Measurements from ENCODE around the gene TBC1D30.
"Not testable (repeated sequence)": the region's sequence is repeated elsewhere in the genome, so short reads cannot be mapped to it uniquely, and the experiment has no call there.

Gene TBC1D30, protein sequence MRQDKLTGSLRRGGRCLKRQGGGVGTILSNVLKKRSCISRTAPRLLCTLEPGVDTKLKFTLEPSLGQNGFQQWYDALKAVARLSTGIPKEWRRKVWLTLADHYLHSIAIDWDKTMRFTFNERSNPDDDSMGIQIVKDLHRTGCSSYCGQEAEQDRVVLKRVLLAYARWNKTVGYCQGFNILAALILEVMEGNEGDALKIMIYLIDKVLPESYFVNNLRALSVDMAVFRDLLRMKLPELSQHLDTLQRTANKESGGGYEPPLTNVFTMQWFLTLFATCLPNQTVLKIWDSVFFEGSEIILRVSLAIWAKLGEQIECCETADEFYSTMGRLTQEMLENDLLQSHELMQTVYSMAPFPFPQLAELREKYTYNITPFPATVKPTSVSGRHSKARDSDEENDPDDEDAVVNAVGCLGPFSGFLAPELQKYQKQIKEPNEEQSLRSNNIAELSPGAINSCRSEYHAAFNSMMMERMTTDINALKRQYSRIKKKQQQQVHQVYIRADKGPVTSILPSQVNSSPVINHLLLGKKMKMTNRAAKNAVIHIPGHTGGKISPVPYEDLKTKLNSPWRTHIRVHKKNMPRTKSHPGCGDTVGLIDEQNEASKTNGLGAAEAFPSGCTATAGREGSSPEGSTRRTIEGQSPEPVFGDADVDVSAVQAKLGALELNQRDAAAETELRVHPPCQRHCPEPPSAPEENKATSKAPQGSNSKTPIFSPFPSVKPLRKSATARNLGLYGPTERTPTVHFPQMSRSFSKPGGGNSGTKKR

DNA sequence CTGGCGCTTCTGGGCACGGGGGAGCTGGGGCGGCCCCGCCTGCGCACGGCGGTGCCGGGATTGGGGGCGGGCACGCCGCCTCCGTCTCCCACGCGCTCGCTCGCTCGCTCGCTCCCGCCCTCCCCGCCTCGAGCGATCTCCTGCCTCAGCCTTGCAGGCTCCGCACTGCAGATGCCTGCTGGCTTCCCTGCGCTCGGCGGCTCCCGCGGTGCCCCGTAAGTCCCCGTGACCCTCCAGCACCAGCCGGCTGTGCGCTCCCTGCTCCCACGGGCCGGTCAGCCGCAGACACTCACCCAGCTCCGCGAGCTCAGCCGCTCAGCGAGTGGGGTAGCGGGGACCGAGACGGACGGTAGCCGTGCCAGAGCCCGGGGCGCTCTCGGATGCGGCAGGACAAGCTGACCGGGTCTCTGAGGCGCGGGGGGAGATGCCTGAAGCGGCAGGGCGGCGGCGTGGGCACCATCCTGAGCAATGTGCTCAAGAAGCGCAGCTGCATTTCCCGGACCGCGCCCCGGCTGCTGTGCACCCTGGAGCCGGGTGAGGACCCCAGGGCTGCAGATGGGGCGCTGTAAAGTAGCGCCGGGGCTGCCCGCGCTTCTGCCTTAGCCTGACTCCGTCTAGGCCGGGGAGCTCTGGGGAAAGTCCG, at the start of gene TBC1D30:
TSS of gene TBC1D30 (plus strand) at position 148 of the 643 bp plus-strand sequence. CDS start at position 381, 233 bp downstream.
- H3K4me1 ChIP-seq (ENCODE audit: control insufficient read depth, insufficient read depth, low read length), result no peaks in the 10 kb centered on the region
- H3K36me3 ChIP-seq (ENCODE audit: control insufficient read depth, insufficient read depth, low read length), result no peaks in the 10 kb centered on the region
- H3K9ac ChIP-seq (ENCODE audit: low read depth, low read length), result no peak within 1 kb of the TSS
- H3K4me3 ChIP-seq (ENCODE audit: low read depth, low read length), result peak within 1 kb of the TSS; percentile 69
- no peaks in the 10 kb centered on the region for H3K9me3 ChIP-seq (ENCODE audit: control insufficient read depth, insufficient read depth, low read length)
- peaks cover 62% of the 10 kb centered on the region for H3K27me3 ChIP-seq (ENCODE audit: control insufficient read depth, insufficient read depth, low read length)

DNA sequence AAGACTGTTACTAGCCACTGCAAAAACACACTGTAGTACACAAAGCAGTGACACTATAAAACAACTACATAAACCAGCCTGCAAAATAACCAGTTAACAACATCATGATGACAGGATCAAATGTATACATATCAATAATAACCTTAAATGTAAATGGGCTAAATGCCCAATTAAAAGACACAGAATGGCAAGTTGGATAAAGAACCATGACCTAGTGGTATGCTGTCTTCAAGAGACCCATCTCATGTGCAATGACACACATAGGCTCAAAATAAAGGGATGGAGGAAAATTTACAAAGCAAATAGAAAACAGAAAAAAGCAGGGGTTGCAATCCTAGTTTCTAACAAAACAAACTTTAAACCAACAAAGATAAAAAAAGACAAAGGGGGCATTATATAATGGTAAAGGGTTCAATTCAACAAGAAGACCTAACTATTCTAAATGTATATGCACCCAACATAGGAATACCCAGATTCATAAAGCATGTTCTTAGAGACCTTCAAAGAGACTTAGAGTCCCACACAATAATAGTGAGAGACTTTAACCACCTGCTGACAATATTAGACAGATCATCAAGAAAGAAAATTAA, 49.2 kb upstream of the TBC1D30 start:
- H3K9me3 ChIP-seq (ENCODE audit: control insufficient read depth, insufficient read depth, low read length); H3K9ac ChIP-seq (ENCODE audit: low read depth, low read length): not testable (repeated sequence)
- peaks cover 16% of the 10 kb centered on the region for H3K27me3 ChIP-seq (ENCODE audit: control insufficient read depth, insufficient read depth, low read length)

GRCh38 chr12:64779354-64779974, 45.0 kb upstream of the TBC1D30 start:
- Histone ChIP-seq H3K9ac (ENCODE audit: low read depth, low read length) (no peak overlapping the region), H3K9me3 (ENCODE audit: control insufficient read depth, insufficient read depth, low read length) (no peaks in the 10 kb centered on the region), H3K4me1 (ENCODE audit: control insufficient read depth, insufficient read depth, low read length) (peaks cover 6% of the 10 kb centered on the region), H3K4me3 (ENCODE audit: low read depth, low read length) (no peak overlapping the region), H3K27me3 (ENCODE audit: control insufficient read depth, insufficient read depth, low read length) (peaks cover 45% of the 10 kb centered on the region), H3K36me3 (ENCODE audit: control insufficient read depth, insufficient read depth, low read length) (no peaks in the 10 kb centered on the region)

More for the DNA sequence above, 49.2 kb upstream of the TBC1D30 start:
- H3K36me3 ChIP-seq (ENCODE audit: control insufficient read depth, insufficient read depth, low read length); H3K4me3 ChIP-seq (ENCODE audit: low read depth, low read length); H3K4me1 ChIP-seq (ENCODE audit: control insufficient read depth, insufficient read depth, low read length): not testable (repeated sequence)

DNA sequence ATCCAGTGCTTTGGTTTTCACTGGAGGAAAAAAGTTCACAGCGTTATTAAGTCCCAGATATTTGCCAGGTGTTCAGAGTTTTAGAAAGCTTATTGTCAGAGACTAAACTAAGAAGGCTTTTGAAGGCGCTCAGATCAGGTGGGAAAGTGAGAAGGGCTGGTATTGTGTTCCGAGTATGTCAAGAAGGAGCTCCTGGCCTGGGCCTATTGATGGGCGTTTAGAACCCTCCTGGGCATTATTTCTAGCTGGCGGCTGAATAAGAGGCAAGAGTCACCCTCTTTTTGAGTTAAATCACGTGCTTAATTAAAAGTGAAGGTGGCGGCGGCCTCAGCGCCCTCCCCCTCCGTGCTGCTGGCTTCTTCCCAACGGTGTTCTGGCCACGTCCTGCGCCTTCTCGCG, 44.3 kb upstream of the TBC1D30 start:
- peaks cover 45% of the 10 kb centered on the region for H3K27me3 ChIP-seq (ENCODE audit: control insufficient read depth, insufficient read depth, low read length)
- peaks cover 6% of the 10 kb centered on the region for H3K4me1 ChIP-seq (ENCODE audit: control insufficient read depth, insufficient read depth, low read length)
- no peaks in the 10 kb centered on the region for H3K36me3 ChIP-seq (ENCODE audit: control insufficient read depth, insufficient read depth, low read length)
- no peak overlapping the region for H3K9ac ChIP-seq (ENCODE audit: low read depth, low read length)
- H3K9me3 ChIP-seq (ENCODE audit: control insufficient read depth, insufficient read depth, low read length), result no peaks in the 10 kb centered on the region
- peak overlapping the region; percentile 63 for H3K4me3 ChIP-seq (ENCODE audit: low read depth, low read length)

DNA sequence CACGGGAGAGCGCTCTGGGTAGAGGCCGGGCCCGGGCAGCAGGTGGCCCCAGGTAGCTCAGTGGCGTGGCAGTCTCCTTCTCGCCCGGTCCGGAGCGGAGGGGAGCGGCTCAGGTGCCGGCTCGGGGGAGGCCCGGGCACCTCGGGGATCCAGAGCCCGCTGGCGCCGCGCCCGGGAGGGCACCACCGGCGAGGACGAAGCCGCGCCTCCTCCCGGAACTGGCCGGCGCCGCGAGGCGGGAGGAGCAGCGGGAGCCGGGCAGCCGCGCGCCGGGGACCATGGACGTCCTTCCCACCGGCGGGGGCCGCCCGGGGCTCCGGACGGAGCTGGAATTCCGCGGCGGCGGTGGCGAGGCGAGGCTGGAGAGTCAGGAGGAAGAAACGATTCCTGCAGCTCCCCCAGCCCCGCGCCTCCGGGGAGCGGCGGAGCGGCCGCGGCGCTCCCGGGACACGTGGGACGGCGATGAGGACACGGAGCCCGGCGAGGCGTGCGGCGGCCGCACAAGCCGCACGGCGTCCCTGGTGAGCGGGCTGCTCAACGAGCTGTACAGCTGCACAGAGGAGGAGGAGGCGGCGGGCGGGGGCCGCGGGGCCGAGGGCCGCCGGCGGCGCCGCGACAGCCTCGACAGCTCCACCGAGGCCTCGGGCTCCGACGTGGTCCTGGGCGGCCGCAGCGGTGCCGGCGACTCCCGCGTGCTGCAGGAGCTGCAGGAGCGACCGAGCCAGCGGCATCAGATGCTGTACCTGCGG, 43.7 kb upstream of the TBC1D30 start:
- Histone ChIP-seq H3K4me1 (ENCODE audit: control insufficient read depth, insufficient read depth, low read length) (peaks cover 6% of the 10 kb centered on the region), H3K4me3 (ENCODE audit: low read depth, low read length) (peak overlapping the region; percentile 63), H3K27me3 (ENCODE audit: control insufficient read depth, insufficient read depth, low read length) (peaks cover 45% of the 10 kb centered on the region)

GRCh38 chr12:64781280-64782190, 42.9 kb upstream of the TBC1D30 start:
- H3K9ac ChIP-seq (ENCODE audit: low read depth, low read length), result peak overlapping the region; percentile 37
- no peaks in the 10 kb centered on the region for H3K9me3 ChIP-seq (ENCODE audit: control insufficient read depth, insufficient read depth, low read length)
- H3K4me3 ChIP-seq (ENCODE audit: low read depth, low read length), result peak overlapping the region; percentile 63
- H3K27me3 ChIP-seq (ENCODE audit: control insufficient read depth, insufficient read depth, low read length), result peaks cover 45% of the 10 kb centered on the region
- H3K36me3 ChIP-seq (ENCODE audit: control insufficient read depth, insufficient read depth, low read length), result no peaks in the 10 kb centered on the region
- peaks cover 6% of the 10 kb centered on the region for H3K4me1 ChIP-seq (ENCODE audit: control insufficient read depth, insufficient read depth, low read length)

More for the DNA sequence above, 43.7 kb upstream of the TBC1D30 start:
- Histone ChIP-seq H3K36me3 (ENCODE audit: control insufficient read depth, insufficient read depth, low read length) (no peaks in the 10 kb centered on the region), H3K9me3 (ENCODE audit: control insufficient read depth, insufficient read depth, low read length) (no peaks in the 10 kb centered on the region), H3K9ac (ENCODE audit: low read depth, low read length) (peak overlapping the region; percentile 37)

- peaks cover 45% of the 10 kb centered on the region for H3K27me3 ChIP-seq (ENCODE audit: control insufficient read depth, insufficient read depth, low read length)
- H3K36me3 ChIP-seq (ENCODE audit: control insufficient read depth, insufficient read depth, low read length), result no peaks in the 10 kb centered on the region
- H3K9ac ChIP-seq (ENCODE audit: low read depth, low read length), result no peak overlapping the region
- peak overlapping the region; percentile 63 for H3K4me3 ChIP-seq (ENCODE audit: low read depth, low read length)
- no peaks in the 10 kb centered on the region for H3K9me3 ChIP-seq (ENCODE audit: control insufficient read depth, insufficient read depth, low read length)
- H3K4me1 ChIP-seq (ENCODE audit: control insufficient read depth, insufficient read depth, low read length), result peaks cover 6% of the 10 kb centered on the region
Measured at GRCh38 chr12:64782191-64782876, 42.1 kb upstream of the TBC1D30 start.

DNA sequence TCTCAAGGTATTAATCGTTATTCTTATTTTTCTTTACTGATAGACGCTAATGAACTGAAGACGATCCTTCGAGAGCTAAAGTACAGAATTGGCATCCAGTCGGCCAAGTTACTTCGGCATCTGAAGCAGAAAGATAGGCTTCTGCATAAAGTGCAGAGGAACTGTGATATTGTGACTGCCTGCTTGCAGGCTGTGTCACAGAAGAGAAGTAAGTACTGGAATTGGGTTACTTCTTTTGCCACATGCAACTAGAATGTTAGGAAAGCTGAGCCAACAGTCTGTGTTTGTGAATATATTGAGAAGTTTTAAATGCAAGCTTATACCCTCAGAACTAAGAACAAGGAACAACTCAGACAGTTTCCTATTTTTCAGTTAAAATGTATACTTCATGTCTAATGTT, 38.6 kb upstream of the TBC1D30 start:
- Histone ChIP-seq H3K27me3 (ENCODE audit: control insufficient read depth, insufficient read depth, low read length) (peaks cover 27% of the 10 kb centered on the region), H3K36me3 (ENCODE audit: control insufficient read depth, insufficient read depth, low read length) (no peaks in the 10 kb centered on the region), H3K9ac (ENCODE audit: low read depth, low read length) (no peak overlapping the region), H3K9me3 (ENCODE audit: control insufficient read depth, insufficient read depth, low read length) (no peaks in the 10 kb centered on the region), H3K4me1 (ENCODE audit: control insufficient read depth, insufficient read depth, low read length) (peaks cover 9% of the 10 kb centered on the region), H3K4me3 (ENCODE audit: low read depth, low read length) (no peak overlapping the region)

DNA sequence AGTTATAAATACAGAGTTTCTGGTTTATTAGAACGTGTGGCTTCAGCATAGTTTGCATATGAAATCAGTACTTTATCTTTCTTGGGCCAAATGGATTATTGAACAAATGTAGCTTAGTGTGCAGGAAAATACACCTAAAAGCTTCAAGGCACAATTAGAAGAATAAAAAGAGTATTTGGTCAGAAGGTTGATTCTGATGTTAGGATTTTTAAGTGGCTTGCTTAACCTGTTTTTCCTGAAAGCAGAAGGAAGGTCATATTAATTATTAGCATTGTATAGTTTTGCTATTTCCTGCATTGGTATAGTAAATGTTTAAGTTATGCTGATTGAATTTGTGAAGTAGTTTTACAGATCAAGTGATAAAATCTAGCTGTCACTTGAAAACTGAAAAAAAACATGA, 34.3 kb upstream of the TBC1D30 start:
- no peak overlapping the region for H3K4me3 ChIP-seq (ENCODE audit: low read depth, low read length)

DNA sequence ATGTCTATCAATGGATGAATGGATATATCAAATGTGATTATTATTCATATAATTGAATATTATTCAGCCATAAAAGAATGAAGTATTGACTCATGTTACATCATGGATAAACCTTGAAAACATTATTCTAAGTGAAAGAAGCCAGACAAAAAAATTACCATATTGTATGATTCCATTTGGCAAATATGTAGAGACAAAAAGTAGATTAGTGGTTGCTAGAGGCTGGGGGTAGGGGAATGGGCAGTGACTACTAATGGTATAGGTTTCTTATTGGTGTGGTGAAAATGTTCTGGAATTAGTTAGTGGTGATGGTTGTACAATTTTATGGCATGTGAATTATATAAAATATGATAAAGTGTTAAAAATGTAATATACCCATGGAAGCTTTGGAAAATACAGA, 33.4 kb upstream of the TBC1D30 start:
- H3K9ac ChIP-seq (ENCODE audit: low read depth, low read length), result no peak overlapping the region

More for the DNA sequence above, 34.3 kb upstream of the TBC1D30 start:
- Histone ChIP-seq H3K27me3 (ENCODE audit: control insufficient read depth, insufficient read depth, low read length) (no peaks in the 10 kb centered on the region), H3K4me1 (ENCODE audit: control insufficient read depth, insufficient read depth, low read length) (peaks cover 2% of the 10 kb centered on the region), H3K9ac (ENCODE audit: low read depth, low read length) (no peak overlapping the region), H3K36me3 (ENCODE audit: control insufficient read depth, insufficient read depth, low read length) (no peaks in the 10 kb centered on the region), H3K9me3 (ENCODE audit: control insufficient read depth, insufficient read depth, low read length) (no peaks in the 10 kb centered on the region)

More for the DNA sequence above, 33.4 kb upstream of the TBC1D30 start:
- Histone ChIP-seq H3K27me3 (ENCODE audit: control insufficient read depth, insufficient read depth, low read length) (no peaks in the 10 kb centered on the region), H3K4me1 (ENCODE audit: control insufficient read depth, insufficient read depth, low read length) (peaks cover 3% of the 10 kb centered on the region), H3K36me3 (ENCODE audit: control insufficient read depth, insufficient read depth, low read length) (no peaks in the 10 kb centered on the region), H3K4me3 (ENCODE audit: low read depth, low read length) (no peak overlapping the region), H3K9me3 (ENCODE audit: control insufficient read depth, insufficient read depth, low read length) (no peaks in the 10 kb centered on the region)
